Sciatic nerve (tissue), 1 donor: ENCODE results near the gene BOLA1. TPM values are rescaled to one million over a fixed set of nuclear protein-coding genes. Genes with fewer than 3 reads are reported as not detected.

Experiments
- total RNA-seq: library from RNA; stranded (reverse); fragmentation: NEBNext Ultra II Directional; extraction: Animal tissue kit (Norgen Biotek cat#: 25700); gene quantifications from one replicate; pipeline ENCODE4 v1.2.1, GENCODE V29; 2021
- donor health status: DM: no; HTN: no; CAD: no.

Gene BOLA1
- total RNA-seq, 1 donor from 2014 or later: 13.7 TPM

Other genes starting within 250 kb of the BOLA1 start
- 36.5 TPM for gene FCGR1A, start 116.9 kb upstream of the BOLA1 start, total RNA-seq
- 1.7 TPM for gene SV2A, start 18.3 kb downstream of the BOLA1 start, total RNA-seq
- 32.7 TPM for gene SF3B4, start 28.2 kb downstream of the BOLA1 start, total RNA-seq
- gene MTMR11, start 37.3 kb downstream of the BOLA1 start, total RNA-seq: 16.4 TPM
- 102 TPM for gene OTUD7B, start 111.2 kb downstream of the BOLA1 start, total RNA-seq
- gene VPS45, start 168.2 kb downstream of the BOLA1 start, total RNA-seq: 44.1 TPM